Measurements from ENCODE around the gene SPRYD3.
"Not testable (repeated sequence)": the region's sequence is repeated elsewhere in the genome, so short reads cannot be mapped to it uniquely, and the experiment has no call there.

Gene SPRYD3

DNA sequence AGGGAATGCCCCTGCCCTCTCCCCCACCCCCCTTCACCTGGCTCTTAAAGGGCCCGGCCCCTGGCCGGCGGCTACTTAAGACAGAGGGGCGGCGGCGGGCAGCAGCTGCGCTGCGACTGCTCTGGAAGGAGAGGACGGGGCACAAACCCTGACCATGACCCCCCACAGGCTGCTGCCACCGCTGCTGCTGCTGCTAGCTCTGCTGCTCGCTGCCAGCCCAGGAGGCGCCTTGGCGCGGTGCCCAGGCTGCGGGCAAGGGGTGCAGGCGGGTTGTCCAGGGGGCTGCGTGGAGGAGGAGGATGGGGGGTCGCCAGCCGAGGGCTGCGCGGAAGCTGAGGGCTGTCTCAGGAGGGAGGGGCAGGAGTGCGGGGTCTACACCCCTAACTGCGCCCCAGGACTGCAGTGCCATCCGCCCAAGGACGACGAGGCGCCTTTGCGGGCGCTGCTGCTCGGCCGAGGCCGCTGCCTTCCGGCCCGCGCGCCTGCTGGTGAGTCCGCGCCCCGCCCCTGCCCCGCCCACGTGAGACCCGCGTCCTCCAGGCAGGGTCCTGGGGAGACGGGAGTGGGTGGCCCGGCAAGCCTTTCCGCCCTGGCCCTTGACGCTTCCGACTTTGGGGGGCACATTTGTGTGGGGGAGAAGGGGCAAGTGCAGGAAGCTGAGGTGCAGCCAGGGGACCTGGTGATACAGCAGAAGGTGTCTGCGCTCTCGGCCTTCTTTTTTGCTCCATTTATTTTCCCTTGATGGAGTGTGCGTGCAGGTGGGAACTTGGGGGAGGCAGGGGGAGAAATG lies 18.6 kb upstream of the SPRYD3 start, which contains the start of gene IGFBP6:
Gene IGFBP6 (plus strand): TSS at position 104 of the 790 bp plus-strand sequence. CDS start 51 bp downstream, at position 155.
- H3K9ac ChIP-seq (ENCODE audit: low read length): peak within 1 kb of the TSS; percentile 51
- peaks cover 18% of the 10 kb centered on the region for H3K4me1 ChIP-seq (ENCODE audit: low read length)
- H3K79me2 ChIP-seq (ENCODE audit: low read length): no peaks in the 10 kb centered on the region
- TF ChIP-seq EZH2phosphoT487 (IDR thresholded peaks at IDR 0.05; ENCODE audit: low read depth): no peak
- TF ChIP-seq, protein P1, sequence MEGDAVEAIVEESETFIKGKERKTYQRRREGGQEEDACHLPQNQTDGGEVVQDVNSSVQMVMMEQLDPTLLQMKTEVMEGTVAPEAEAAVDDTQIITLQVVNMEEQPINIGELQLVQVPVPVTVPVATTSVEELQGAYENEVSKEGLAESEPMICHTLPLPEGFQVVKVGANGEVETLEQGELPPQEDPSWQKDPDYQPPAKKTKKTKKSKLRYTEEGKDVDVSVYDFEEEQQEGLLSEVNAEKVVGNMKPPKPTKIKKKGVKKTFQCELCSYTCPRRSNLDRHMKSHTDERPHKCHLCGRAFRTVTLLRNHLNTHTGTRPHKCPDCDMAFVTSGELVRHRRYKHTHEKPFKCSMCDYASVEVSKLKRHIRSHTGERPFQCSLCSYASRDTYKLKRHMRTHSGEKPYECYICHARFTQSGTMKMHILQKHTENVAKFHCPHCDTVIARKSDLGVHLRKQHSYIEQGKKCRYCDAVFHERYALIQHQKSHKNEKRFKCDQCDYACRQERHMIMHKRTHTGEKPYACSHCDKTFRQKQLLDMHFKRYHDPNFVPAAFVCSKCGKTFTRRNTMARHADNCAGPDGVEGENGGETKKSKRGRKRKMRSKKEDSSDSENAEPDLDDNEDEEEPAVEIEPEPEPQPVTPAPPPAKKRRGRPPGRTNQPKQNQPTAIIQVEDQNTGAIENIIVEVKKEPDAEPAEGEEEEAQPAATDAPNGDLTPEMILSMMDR (IDR thresholded peaks at IDR 0.05; ENCODE audit: low read depth, low read length): no peak
- H3K4me2 ChIP-seq (ENCODE audit: low read length): peak within 1 kb of the TSS; percentile 95
- no peak within 1 kb of the TSS for H3K27ac ChIP-seq (ENCODE audit: low read length)
- peak within 1 kb of the TSS; percentile 79 for H3K4me3 ChIP-seq (ENCODE audit: low read length)
- no peaks in the 10 kb centered on the region for H3K36me3 ChIP-seq (replicated peaks; ENCODE audit: low read depth, low read length)
- H4K20me1 ChIP-seq (ENCODE audit: insufficient read depth, low read length): no peaks in the 10 kb centered on the region
- H2AFZ ChIP-seq (ENCODE audit: low read depth, low read length): peak within 1 kb of the TSS; percentile 95
- H3K9me3 ChIP-seq (ENCODE audit: insufficient read depth, low read length): no peaks in the 10 kb centered on the region
- H3K27me3 ChIP-seq (ENCODE audit: low read depth, low read length): peaks cover 20% of the 10 kb centered on the region

DNA sequence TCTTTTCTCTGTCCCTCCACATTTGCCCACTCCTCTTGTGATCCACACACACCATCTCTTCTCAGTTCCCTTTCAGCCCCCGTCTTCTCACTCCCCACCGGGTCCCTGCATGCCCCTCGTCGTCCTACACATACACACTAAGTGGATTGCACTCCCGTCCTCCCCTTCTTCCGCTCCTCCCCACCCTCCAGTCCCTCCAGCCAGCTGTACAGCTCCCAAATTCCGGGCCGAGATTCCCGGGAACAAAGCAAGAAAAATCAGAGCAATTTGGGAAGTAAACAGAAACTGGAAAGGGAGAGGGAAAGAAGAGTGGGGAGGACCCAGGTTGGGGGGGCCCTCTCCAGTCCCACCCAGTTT lies 18.0 kb upstream of the SPRYD3 start:
- peak overlapping the region; percentile 95 for H2AFZ ChIP-seq (ENCODE audit: low read depth, low read length)
- no peaks in the 10 kb centered on the region for H4K20me1 ChIP-seq (ENCODE audit: insufficient read depth, low read length)
- peak overlapping the region; percentile 95 for H3K4me2 ChIP-seq (ENCODE audit: low read length)
- peaks cover 18% of the 10 kb centered on the region for H3K4me1 ChIP-seq (ENCODE audit: low read length)
- H3K36me3 ChIP-seq (replicated peaks; ENCODE audit: low read depth, low read length): no peaks in the 10 kb centered on the region
- H3K27ac ChIP-seq (ENCODE audit: low read length): no peak overlapping the region
- no peaks in the 10 kb centered on the region for H3K79me2 ChIP-seq (ENCODE audit: low read length)
- peak overlapping the region; percentile 79 for H3K4me3 ChIP-seq (ENCODE audit: low read length)
- no peak for TF ChIP-seq EZH2phosphoT487 (IDR thresholded peaks at IDR 0.05; ENCODE audit: low read depth)
- TF ChIP-seq, protein P1 (IDR thresholded peaks at IDR 0.05; ENCODE audit: low read depth, low read length): no peak
- H3K9me3 ChIP-seq (ENCODE audit: insufficient read depth, low read length): no peaks in the 10 kb centered on the region
- H3K27me3 ChIP-seq (ENCODE audit: low read depth, low read length): peaks cover 20% of the 10 kb centered on the region
- H3K9ac ChIP-seq (ENCODE audit: low read length): peak overlapping the region; percentile 51; the same call in 1 of the 2 replicates

DNA sequence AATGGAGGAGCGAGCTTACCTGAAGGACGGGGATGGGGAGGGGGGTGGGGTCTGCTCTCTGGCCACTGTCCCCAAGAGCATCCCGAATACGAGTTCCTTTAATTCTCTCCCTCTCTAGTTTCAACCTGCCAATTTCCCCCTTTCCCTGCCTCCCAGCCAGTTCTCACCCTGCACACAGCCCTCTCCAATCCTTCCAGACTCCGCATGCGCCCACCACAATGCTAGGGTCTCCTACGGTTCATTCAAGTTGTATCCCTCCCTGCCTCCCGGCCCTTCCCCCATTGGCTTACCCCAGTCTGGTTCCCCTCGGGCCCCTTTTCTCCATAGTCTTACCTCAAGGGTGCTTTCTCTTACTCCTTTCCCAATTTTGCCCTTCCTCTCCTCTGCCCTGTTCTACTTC lies 17.6 kb upstream of the SPRYD3 start:
- no peak overlapping the region for H3K9ac ChIP-seq (ENCODE audit: low read length)
- peak overlapping the region; percentile 79 for H3K4me3 ChIP-seq (ENCODE audit: low read length)
- H3K9me3 ChIP-seq (ENCODE audit: insufficient read depth, low read length): no peaks in the 10 kb centered on the region
- no peaks in the 10 kb centered on the region for H4K20me1 ChIP-seq (ENCODE audit: insufficient read depth, low read length)
- TF ChIP-seq, protein P1 (IDR thresholded peaks at IDR 0.05; ENCODE audit: low read depth, low read length): no peak
- TF ChIP-seq EZH2phosphoT487 (IDR thresholded peaks at IDR 0.05; ENCODE audit: low read depth): no peak
- no peak overlapping the region; the same call in 1 of the 2 replicates for H2AFZ ChIP-seq (ENCODE audit: low read depth, low read length)
- H3K27ac ChIP-seq (ENCODE audit: low read length): no peak overlapping the region
- H3K4me2 ChIP-seq (ENCODE audit: low read length): peak overlapping the region; percentile 95
- no peaks in the 10 kb centered on the region for H3K36me3 ChIP-seq (replicated peaks; ENCODE audit: low read depth, low read length)
- peaks cover 20% of the 10 kb centered on the region for H3K27me3 ChIP-seq (ENCODE audit: low read depth, low read length)
- peaks cover 18% of the 10 kb centered on the region for H3K4me1 ChIP-seq (ENCODE audit: low read length)
- H3K79me2 ChIP-seq (ENCODE audit: low read length): no peaks in the 10 kb centered on the region

DNA sequence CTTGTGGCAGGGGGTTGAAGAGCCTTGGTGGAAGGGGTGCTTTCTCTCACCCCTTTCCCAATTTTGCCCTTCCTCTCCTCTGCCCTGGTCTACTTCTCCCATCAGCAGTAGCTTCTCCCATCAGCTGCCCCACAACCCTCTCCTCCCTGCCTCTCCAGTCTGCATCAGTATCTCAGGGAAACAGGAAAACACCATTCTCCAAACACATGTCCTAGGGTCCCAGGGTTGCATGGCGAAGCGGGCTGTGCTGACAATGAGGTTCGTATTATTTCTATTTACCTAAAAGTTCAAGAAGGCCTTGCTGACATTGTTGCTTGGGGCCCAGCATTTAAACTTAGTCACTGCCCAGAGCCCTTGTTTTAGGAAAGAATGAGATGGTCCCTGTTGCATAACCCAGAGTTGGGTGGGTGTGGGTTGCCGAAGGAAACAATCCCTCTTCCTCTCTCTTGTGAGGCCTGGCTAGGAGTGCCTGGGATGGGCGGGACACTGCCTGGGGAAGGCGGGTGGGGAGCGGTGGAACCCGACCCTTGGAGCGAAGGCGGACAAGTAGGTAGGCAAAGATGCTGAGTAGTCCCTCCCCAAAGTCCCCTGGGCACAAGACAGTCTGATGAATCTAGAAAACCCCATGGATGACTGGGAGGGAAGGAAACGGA lies 17.0 kb upstream of the SPRYD3 start:
- Histone ChIP-seq H3K4me2 (ENCODE audit: low read length) (no peak overlapping the region), H3K9me3 (ENCODE audit: insufficient read depth, low read length) (no peaks in the 10 kb centered on the region), H3K9ac (ENCODE audit: low read length) (no peak overlapping the region), H3K36me3 (replicated peaks; ENCODE audit: low read depth, low read length) (no peaks in the 10 kb centered on the region), H3K79me2 (ENCODE audit: low read length) (no peaks in the 10 kb centered on the region), H3K4me1 (ENCODE audit: low read length) (peaks cover 18% of the 10 kb centered on the region), H4K20me1 (ENCODE audit: insufficient read depth, low read length) (no peaks in the 10 kb centered on the region), H2AFZ (ENCODE audit: low read depth, low read length) (no peak overlapping the region), H3K27ac (ENCODE audit: low read length) (no peak overlapping the region), H3K4me3 (ENCODE audit: low read length) (no peak overlapping the region), H3K27me3 (ENCODE audit: low read depth, low read length) (peaks cover 20% of the 10 kb centered on the region)
- no peak for TF ChIP-seq EZH2phosphoT487 (IDR thresholded peaks at IDR 0.05; ENCODE audit: low read depth)
- TF ChIP-seq, protein P1 (IDR thresholded peaks at IDR 0.05; ENCODE audit: low read depth, low read length): no peak

DNA sequence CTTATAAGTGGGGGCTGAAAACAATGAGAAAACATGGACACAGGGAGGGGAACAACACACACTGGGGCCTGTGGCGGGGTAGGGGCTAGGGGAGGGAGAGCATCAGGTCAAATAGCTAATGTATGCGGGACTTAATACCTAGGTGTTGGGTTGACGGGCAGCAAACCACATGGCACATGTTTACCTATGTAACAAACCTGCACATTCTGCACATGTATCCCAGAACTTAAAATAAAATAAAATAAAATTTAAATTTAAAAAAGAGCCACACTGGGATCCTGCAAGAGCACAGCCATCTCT lies 16.4 kb upstream of the SPRYD3 start:
- H3K27ac ChIP-seq (ENCODE audit: low read length); H3K36me3 ChIP-seq (replicated peaks; ENCODE audit: low read depth, low read length); H3K9me3 ChIP-seq (ENCODE audit: insufficient read depth, low read length); H3K4me2 ChIP-seq (ENCODE audit: low read length); H3K4me3 ChIP-seq (ENCODE audit: low read length); H3K9ac ChIP-seq (ENCODE audit: low read length); H3K79me2 ChIP-seq (ENCODE audit: low read length); H2AFZ ChIP-seq (ENCODE audit: low read depth, low read length); H4K20me1 ChIP-seq (ENCODE audit: insufficient read depth, low read length): not testable (repeated sequence)
- peaks cover 25% of the 10 kb centered on the region for H3K27me3 ChIP-seq (ENCODE audit: low read depth, low read length)
- peaks cover 18% of the 10 kb centered on the region for H3K4me1 ChIP-seq (ENCODE audit: low read length)
